ENCODE measurements around the gene SCIN. TPM values are rescaled to one million over a fixed set of nuclear protein-coding genes. Genes with fewer than 3 reads are reported as not detected.

The SCIN gene
- total and polyA plus RNA-seq, 2 of the 8 experiments (the other 6 are each of a cell fraction or from before 2014, with no cell fraction given): 0.47 to 1.9 TPM

- no peak overlapping the region for H2BK20ac ChIP-seq (ENCODE audit: low read length)
- WGBS, 2 experiments (ENCODE audit: extremely low coverage in 1 of 2, insufficient coverage in 1 of 2, insufficient read length in 1 of 2, insufficient replicate concordance in 2 of 2, low coverage in 1 of 2, low lambda C conversion rate in 2 of 2, missing lambda C conversion rate in 1 of 2): 55% methylated on average over 6 of the region's 6 CpGs; no CpG with 5 or more reads in 1 of the 2 experiments
- TF ChIP-seq, protein P1, sequence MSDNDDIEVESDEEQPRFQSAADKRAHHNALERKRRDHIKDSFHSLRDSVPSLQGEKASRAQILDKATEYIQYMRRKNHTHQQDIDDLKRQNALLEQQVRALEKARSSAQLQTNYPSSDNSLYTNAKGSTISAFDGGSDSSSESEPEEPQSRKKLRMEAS (IDR thresholded peaks at IDR 0.05): no peak
- TF ChIP-seq RAD21 (IDR thresholded peaks at IDR 0.05 in 1 of 2, conservative IDR thresholded peaks at IDR 0.05 in 1 of 2; ENCODE audit: low read depth in 2 of 2, low read length in 2 of 2) (peak; percentile 62 to 73), POU5F1 (IDR thresholded peaks at IDR 0.05; ENCODE audit: low read depth, low read length) (no peak), SIRT6 (IDR thresholded peaks at IDR 0.05; ENCODE audit: low read length) (no peak), CTCF (IDR thresholded peaks at IDR 0.05; ENCODE audit: control extremely low read depth in 1 of 3, insufficient read depth in 1 of 3, low read depth in 1 of 3, low read length in 3 of 3) (peak in 1 of 3 experiments; percentile 39; a peak in 2 of 4 replicates), JUN (IDR thresholded peaks at IDR 0.05; ENCODE audit: low read depth, low read length) (no peak), TAF1 (IDR thresholded peaks at IDR 0.05; ENCODE audit: low read depth, low read length) (no peak)
- TF ChIP-seq, protein P2, sequence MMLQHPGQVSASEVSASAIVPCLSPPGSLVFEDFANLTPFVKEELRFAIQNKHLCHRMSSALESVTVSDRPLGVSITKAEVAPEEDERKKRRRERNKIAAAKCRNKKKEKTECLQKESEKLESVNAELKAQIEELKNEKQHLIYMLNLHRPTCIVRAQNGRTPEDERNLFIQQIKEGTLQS (IDR thresholded peaks at IDR 0.05; ENCODE audit: insufficient read depth, low read depth, low read length): no peak
- H3K79me2 ChIP-seq (ENCODE audit: control insufficient read depth in 1 of 2, insufficient read depth in 2 of 2, low read length in 2 of 2): no peaks in the 10 kb centered on the region
- peak; percentile 73 for FAIRE-seq
- CTCF ChIA-PET (ENCODE audit: partially characterized antibody): interaction anchor here (0.6 to 4.5 kb wide), 31 partner anchors 9 to 728 kb away, joined by 3 to 24 read pairs (median 3); partner anchors contain the start of gene ARL4A
- no peak overlapping the region for H3K9ac ChIP-seq (replicated peaks in 1 of 4; ENCODE audit: extremely low read depth in 1 of 4, low read depth in 3 of 4, low read length in 3 of 4)
- no peak overlapping the region for H3K27ac ChIP-seq (ENCODE audit: low read depth, low read length)
- no peak overlapping the region for H4K5ac ChIP-seq (ENCODE audit: insufficient read length, low read depth, low read length)
- no peak overlapping the region for H3K56ac ChIP-seq (replicated peaks; ENCODE audit: insufficient read length, low read depth, low read length)
- H3K23me2 ChIP-seq (ENCODE audit: low read depth, low read length): no peaks in the 10 kb centered on the region
- DNase-seq (ENCODE audit: low read depth in 1 of 2, low spot score in 2 of 2): no peak
- POLR2A ChIA-PET (ENCODE audit: partially characterized antibody): no interaction called here
- H3K4me3 ChIP-seq (ENCODE audit: extremely low read depth in 1 of 4, insufficient read depth in 2 of 4, low read depth in 3 of 4, low read length in 4 of 4): no peak overlapping the region
- no peaks in the 10 kb centered on the region for H3K79me1 ChIP-seq (ENCODE audit: low read depth, low read length)
- no peak overlapping the region for H3K4ac ChIP-seq (replicated peaks; ENCODE audit: insufficient read length, low read depth, low read length)
- H4K20me1 ChIP-seq (replicated peaks in 1 of 2; ENCODE audit: control insufficient read depth in 1 of 2, insufficient read depth in 2 of 2, low read length in 2 of 2): no peaks in the 10 kb centered on the region
- no peak overlapping the region for H3K4me2 ChIP-seq (ENCODE audit: insufficient read depth in 1 of 2, low read depth in 2 of 2, low read length in 2 of 2)
- no peak overlapping the region for H3K23ac ChIP-seq (ENCODE audit: insufficient read length)
- H4K8ac ChIP-seq (ENCODE audit: extremely low read depth, insufficient read depth, low read length): no peak overlapping the region
- no peaks in the 10 kb centered on the region for H3K9me3 ChIP-seq (ENCODE audit: insufficient read depth in 2 of 2, low read depth in 1 of 2, low read length in 1 of 2)
- no peak overlapping the region for H2BK5ac ChIP-seq (ENCODE audit: low read depth, low read length)
- H2BK12ac ChIP-seq (ENCODE audit: low read depth, low read length): no peak overlapping the region
- no peak overlapping the region for H4K91ac ChIP-seq (replicated peaks; ENCODE audit: insufficient read length, low read length)
- H3K27me3 ChIP-seq (replicated peaks in 1 of 4; ENCODE audit: control insufficient read depth in 3 of 4, extremely low read depth in 1 of 4, insufficient read depth in 3 of 4, low read length in 3 of 4): no peaks in the 10 kb centered on the region
- H3K4me1 ChIP-seq (replicated peaks in 1 of 4; ENCODE audit: control insufficient read depth in 3 of 4, insufficient read depth in 4 of 4, low read length in 3 of 4): no peaks in the 10 kb centered on the region
- H2BK15ac ChIP-seq (ENCODE audit: low read length): no peak overlapping the region
- no peak overlapping the region for H3K14ac ChIP-seq (ENCODE audit: insufficient read length)
- H3K36me3 ChIP-seq (ENCODE audit: control insufficient read depth in 2 of 4, insufficient read depth in 4 of 4, low read length in 3 of 4): no peaks in the 10 kb centered on the region
- H2AK5ac ChIP-seq (ENCODE audit: low read depth, low read length): no peak overlapping the region
- no peak overlapping the region for H3K18ac ChIP-seq (ENCODE audit: extremely low read depth, low read length)
- no peak overlapping the region for H2AFZ ChIP-seq (ENCODE audit: low read length)
- no peak overlapping the region for H2BK120ac ChIP-seq (replicated peaks; ENCODE audit: low read depth, low read length)
Measured at GRCh38 chr7:12638851-12639456, 68.4 kb downstream of the SCIN start.
